T-helper 2 cell (primary cell): ENCODE measurements around the gene MLH3.

Experiments used
- DNase-seq, 5 experiments: peaks; one replicate each; pipeline versions ENCODE4 v3.0.0 to v3.0.0-alpha.2; 2012 to 2022

The MLH3 gene

GRCh38 chr14:75066691-75067090 is 15.4 kb upstream of the MLH3 start:
- no peak for DNase-seq

DNA sequence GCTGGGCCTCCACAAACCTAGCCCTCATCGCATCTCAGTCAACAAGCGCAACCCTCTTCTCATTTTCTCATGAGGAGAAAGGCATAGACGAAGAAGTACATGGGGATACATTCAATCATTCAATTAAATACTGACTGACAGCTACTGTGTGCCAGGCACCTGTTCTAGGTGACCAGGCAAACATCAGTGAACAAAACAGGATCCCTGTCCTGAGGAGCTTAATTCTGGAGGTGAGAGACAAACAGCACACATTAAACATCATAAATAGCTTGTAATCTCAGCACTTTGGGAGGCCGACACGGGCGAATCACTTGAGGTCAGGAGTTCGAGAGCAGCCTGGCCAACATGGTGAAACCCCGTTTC is 12.9 kb upstream of the MLH3 start:
- no peak for DNase-seq

- peak; percentile 74 to 90 (median 83) for DNase-seq
Measured at GRCh38 chr14:75063491-75064204, 12.4 kb upstream of the MLH3 start, which contains the start of gene ACYP1. TSS of gene ACYP1 (minus strand) at chr14:75064024. CDS start at chr14:75063553, 471 bp downstream.

DNA sequence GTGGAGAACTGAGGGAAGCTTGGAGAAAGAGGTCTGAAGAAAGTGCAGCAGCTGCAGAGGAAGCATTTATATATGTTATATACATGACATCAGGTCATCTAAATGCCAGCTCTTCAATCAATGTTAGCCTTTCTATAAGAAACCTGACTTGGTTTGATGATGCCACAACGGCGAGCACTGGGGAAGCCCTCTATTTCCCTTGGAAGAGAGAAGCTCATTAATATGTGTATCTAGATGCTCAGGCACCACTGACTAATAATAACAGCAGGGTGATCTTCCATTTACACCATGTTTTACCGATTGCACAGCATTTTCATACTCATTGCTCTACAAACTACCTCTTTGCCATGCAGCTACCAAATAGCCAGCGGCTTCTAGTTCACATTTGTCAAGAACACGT is 11.7 kb upstream of the MLH3 start:
- DNase-seq = peak in 1 of 5 experiments; percentile 12

DNA sequence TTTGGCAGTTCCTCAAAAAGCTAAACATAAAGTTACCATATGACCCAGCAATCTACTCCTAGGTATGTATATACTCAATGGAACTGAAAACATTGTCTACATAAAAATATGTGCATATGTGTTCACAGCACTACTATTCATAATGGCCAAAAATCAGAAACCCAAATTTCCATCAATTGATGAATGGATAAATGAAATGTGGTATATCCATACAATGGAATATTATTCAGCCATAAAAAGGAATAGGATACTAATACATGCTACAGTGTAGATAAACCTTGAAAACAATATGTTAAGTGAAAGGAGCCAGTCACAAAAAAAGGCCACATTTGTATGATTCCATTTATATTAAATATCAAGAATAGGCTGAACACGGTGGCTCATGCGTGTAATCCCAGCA is 9.2 kb upstream of the MLH3 start:
- DNase-seq = no peak

DNA sequence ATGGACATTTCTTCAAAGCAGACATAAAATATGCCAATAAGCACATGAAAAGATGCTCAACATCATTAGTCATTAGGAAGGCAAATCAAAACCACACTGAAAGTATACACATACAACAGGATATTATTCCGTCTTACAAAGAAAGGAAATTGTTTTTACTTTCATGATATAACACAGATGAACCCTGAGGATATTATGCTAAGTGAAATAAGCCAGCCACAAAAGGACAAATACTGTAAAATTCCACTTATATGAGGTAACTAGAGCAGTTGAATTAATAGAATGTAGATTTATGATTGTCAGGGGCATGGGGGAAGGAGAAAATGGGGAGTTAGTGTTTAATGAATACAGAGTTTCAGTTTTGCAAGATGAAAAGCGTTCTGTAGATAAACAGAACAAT is 8.4 kb upstream of the MLH3 start:
- no peak for DNase-seq

- no peak for DNase-seq
Measured at GRCh38 chr14:75054421-75054820, 3.2 kb upstream of the MLH3 start.

- DNase-seq = no peak
Measured at GRCh38 chr14:75053396-75054291, 2.4 kb upstream of the MLH3 start.

- peak in 1 of 5 experiments; percentile 6 for DNase-seq
Measured at GRCh38 chr14:75051556-75051899, 261 bp upstream of the MLH3 start.

DNA sequence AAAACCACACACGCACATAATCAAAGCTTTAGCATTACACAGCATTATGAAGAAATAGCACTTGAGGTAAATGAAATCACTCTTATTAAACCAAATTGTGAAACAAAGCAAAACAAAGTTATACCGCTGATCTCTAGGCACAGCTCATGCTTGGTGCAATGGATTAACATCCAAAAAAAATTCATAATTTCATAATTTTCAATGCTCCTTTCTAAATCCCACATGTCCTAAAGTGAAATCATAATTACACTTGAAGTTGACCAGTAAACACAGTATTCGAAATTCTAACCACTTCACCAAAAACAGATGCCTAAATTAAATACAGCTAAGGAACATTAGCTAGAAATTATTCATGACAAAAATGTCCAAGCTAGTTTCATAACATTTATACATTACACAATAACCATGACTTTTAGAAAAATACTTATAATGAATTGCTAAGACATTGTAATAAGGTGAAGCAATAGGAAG is 1.5 kb downstream of the MLH3 start:
- DNase-seq = no peak

DNA sequence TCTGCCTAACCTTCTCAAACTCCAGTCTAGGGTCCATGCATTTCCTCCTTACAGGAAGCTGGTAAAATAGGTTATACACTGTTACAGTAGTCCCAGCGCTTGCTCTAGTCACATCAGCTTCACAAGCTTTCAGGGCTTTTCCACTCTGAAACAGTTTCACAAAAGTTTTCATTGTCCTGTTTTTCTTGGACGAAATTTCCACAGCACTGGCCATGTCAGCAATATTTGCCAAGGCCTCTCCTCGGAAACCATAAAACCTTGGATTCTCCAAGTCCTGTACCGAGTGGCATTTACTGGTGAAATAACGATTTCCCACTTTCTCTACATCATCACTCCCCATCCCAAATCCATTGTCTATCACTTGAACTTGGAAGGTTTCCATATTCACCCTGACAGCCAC is 2.1 kb downstream of the MLH3 start:
- DNase-seq = no peak

GRCh38 chr14:75048101-75048500 is 3.2 kb downstream of the MLH3 start:
- DNase-seq = no peak

- DNase-seq = no peak
Measured at GRCh38 chr14:75047506-75047905, 3.8 kb downstream of the MLH3 start.

DNA sequence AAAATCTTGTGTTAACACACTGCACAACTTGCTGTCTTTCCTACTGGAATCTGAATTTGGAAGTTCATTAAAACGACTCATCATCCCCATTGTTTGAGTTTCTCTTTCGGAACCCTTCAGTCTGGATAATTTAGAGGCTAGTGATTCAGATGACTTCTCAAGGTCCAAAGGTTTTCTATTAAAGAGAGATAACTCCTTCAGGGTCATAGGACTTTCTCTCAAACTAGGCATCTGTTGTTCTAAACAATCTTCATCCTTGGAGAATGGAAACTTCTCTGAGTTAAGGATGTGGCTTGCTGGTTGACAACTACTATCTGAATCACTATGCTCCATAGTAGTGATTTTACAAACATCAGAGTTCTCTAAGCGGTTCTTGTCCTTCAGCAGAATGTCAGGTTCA is 4.4 kb downstream of the MLH3 start:
- peak in 1 of 5 experiments; percentile 18 for DNase-seq

DNA sequence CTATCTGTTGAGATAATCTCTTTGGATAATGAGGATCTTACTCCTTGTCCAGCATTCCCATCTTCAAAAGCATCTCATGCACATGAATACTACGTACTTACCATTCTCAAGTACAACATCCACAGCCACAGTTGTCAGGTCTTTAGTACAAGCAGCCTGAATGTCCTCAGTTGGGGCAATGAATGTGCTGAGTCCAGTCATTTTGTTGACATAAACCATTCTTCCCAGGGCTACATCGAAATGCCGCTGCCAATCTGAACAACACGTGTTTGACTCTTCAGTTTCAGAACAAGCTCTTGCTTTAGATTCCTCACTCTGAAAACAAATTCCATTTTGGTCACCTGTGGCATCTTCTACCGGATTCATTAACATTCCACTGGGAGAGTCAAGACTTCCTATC is 5.0 kb downstream of the MLH3 start:
- DNase-seq = no peak

DNA sequence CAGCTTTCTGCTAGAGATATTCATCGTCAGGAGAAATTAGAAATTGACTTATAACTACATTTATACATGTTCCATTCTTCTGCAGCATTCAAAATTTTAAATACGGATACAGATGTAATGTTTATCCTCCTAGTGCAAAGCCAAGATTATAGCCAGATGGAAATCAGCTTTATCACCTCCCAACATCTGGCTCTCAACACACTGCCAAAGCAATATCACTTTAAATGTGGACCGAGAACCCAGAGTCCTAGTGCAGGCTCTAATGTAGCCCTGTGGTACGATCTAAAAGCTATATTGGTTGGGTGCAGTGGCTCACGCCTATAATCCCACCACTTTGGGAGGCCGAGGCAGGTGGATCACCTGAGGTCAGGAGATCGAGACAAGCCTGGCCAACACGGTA is 6.5 kb downstream of the MLH3 start:
- no peak for DNase-seq

DNA sequence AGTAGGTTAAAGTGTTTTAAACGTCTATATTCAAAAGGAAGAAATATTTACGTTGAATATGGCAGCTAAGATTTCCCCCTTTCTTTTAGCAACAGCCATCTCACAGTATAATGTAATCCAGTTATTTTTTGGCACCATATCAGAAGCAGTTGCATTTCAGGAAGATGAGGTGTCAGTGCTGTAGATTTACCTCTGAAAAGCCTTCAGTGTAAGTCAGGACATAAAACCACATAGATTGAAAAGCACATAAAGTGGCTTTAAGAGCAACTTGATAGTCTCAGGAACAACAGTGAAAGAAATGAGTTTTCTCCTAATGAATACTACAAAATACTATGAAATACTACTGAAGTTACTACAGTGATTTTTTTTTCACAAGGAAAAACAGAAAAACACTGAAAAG is 6.9 kb downstream of the MLH3 start:
- peak in 1 of 5 experiments; percentile 2 for DNase-seq

DNA sequence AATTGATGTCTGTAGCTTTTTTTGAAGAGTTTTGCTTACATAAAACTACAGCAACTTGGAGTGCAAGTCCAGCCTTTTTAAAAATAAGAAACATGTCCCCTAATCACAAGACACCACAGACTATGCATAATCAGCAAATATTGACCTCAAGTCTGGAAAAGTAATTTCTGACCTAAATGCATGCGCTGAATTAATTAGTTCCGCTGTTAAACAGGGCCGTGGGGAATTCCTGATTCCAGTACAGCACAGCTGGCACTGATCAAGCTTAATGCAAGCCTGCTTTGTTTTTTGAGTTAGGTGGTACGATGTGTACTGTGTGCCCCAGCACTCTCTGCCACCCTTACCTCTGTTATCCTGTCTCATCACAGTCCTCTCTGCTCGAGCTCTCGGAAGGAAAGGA is 9.2 kb downstream of the MLH3 start:
- DNase-seq = no peak

DNA sequence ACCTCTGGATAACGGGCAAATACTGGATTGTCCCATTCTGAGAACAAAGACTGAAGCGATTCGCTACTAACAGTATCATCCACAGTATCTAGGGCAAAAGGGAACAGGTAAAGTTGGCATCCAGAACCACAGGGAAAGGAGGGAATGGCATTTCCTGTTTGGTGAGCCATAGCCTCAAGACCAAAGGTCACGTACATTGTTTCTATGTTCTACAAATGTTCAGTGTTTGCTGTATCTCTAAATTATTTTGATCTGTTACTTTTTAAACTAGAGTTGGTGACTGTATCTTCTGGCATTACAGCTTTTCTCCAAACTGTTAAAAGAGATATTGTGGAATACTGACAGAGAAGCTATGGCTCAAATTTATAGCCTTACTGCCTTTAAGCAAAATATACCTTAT is 9.7 kb downstream of the MLH3 start:
- DNase-seq = no peak

GRCh38 chr14:75040959-75041358 is 10.3 kb downstream of the MLH3 start:
- no peak for DNase-seq

DNA sequence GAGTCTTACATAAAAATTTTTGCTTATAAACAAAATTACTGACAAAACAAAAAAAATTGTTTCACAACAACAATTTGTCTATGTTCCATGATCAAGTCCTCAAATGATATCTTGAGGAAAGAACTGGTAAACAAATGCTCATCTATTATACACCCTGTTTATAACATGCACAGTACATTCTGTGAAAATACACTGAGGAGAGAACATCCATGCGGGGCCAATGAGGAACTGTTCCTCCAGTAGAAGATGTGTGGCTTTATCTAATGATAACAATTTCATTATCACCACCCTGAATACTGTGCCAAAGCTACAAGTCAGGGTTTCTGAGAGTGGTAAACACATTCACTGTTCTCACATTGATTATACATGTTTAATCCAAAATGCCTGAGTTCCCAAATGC is 10.8 kb downstream of the MLH3 start:
- DNase-seq = no peak

DNA sequence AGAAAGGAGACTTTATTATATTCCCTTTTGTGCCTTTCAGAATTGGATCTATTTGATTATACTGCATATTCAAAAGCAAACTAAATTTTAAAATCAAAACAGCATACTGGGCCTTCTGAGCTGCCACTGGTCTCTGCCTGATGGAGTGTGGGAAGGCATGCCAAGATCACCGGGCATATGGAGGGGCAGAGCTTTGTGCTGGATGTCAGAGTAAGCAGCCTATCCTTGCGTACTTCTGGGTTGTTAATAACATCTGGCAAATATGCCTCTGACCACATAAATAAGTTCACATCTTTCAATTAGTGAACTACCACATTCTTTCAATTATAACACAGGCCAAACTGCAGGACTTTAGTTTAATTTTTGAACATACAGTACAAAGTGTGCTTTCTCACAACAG is 18.3 kb downstream of the MLH3 start:
- DNase-seq = no peak

DNA sequence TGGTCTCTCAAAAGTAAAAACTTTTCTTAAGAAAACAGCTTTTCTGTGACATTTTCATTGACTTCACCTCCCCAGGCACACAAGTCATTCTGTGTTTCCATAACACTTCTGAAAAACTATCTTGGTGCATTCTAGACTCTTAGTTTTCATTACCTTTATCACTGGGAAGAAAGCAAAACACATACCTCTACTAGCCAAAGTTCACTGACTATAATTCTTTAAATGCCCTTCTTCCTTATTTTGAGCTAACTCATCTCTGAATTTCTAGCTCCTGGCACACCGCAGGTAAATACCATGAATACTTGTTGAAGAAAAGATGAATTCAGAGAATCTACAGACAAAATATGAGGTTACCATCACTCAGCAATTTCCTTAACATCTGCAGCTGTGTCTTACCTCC is 21.1 kb downstream of the MLH3 start:
- DNase-seq = no peak

GRCh38 chr14:75025876-75026275 is 25.4 kb downstream of the MLH3 start:
- DNase-seq = no peak
